MM.1S (cell line): Measurements from ENCODE around the gene C4BPB.

Source experiments
- DNase-seq: peaks from one replicate; pipeline ENCODE4 v3.0.0-alpha.2; 2015
- H2AFZ ChIP-seq: fragments of 300-600 bp; sonication (generic); 2 replicates; pipeline ENCODE4 v1.6.0; 2016; ENCODE audit warnings: antibody characterized with exemption, low read length
- H3F3A ChIP-seq: fragments of 300-600 bp; sonication (generic); 2 replicates; pipeline ENCODE4 v1.6.1; 2016; ENCODE audit warnings: mild to moderate bottlenecking, antibody characterized with exemption, low read length, moderate library complexity, mixed read lengths; ENCODE audit not compliant: insufficient read depth
- H3K27ac ChIP-seq: fragments of 300-600 bp; sonication (generic); 2 replicates; pipeline ENCODE4 v1.5.1; 2016; ENCODE audit warnings: mild to moderate bottlenecking, low read length
- H3K27me3 ChIP-seq: fragments of 300-600 bp; sonication (generic); replicated peaks from 2 replicates; pipeline ENCODE4 v1.6.0; 2016; ENCODE audit warnings: low read length; ENCODE audit not compliant: insufficient read depth
- H3K36me3 ChIP-seq: fragments of 300-600 bp; sonication (generic); replicated peaks from 2 replicates; pipeline ENCODE4 v1.6.1; 2016; ENCODE audit warnings: mild to moderate bottlenecking, low read length, mixed read lengths; ENCODE audit not compliant: insufficient read depth
- H3K4me1 ChIP-seq: fragments of 300-600 bp; sonication (generic); 2 replicates; pipeline ENCODE4 v1.6.1; 2016; ENCODE audit warnings: low read length, mixed read lengths
- H3K4me2 ChIP-seq: fragments of 300-600 bp; sonication (generic); 2 replicates; pipeline ENCODE4 v1.6.0; 2016; ENCODE audit warnings: low read depth, low read length
- H3K4me3 ChIP-seq: fragments of 300-600 bp; sonication (generic); 2 replicates; pipeline ENCODE4 v1.5.1; 2016; ENCODE audit warnings: low read length, mixed read lengths
- H3K79me2 ChIP-seq: fragments of 300-600 bp; sonication (generic); 2 replicates; pipeline ENCODE4 v1.6.1; 2016; ENCODE audit warnings: mixed run types, low read length, mixed read lengths
- H3K9ac ChIP-seq: fragments of 300-600 bp; sonication (generic); 2 replicates; pipeline ENCODE4 v1.6.1; 2016; ENCODE audit warnings: low read length, mixed read lengths
- H3K9me2 ChIP-seq: fragments of 300-600 bp; sonication (generic); replicated peaks from 2 replicates; pipeline ENCODE4 v1.6.1; 2016; ENCODE audit warnings: mild to moderate bottlenecking, low read length, mixed read lengths; ENCODE audit not compliant: insufficient read depth
- H3K9me3 ChIP-seq: fragments of 300-600 bp; sonication (generic); replicated peaks from 2 replicates; pipeline ENCODE4 v1.6.1; 2016; ENCODE audit warnings: mild to moderate bottlenecking, low read length, mixed read lengths; ENCODE audit not compliant: insufficient read depth
- H4K20me1 ChIP-seq: fragments of 300-600 bp; sonication (generic); 2 replicates; pipeline ENCODE4 v1.6.1; 2016; ENCODE audit warnings: mild to moderate bottlenecking, low read length, moderate library complexity, mixed read lengths; ENCODE audit not compliant: insufficient read depth
- EZH2 ChIP-seq: fragments of 300-600 bp; sonication (generic); optimal IDR thresholded peaks from 2 replicates; pipeline ENCODE3; 2017; ENCODE audit warnings: low read depth, mild to moderate bottlenecking, antibody characterized with exemption, low read length, mixed read lengths
- EZH2phosphoT487 ChIP-seq: fragments of 300-600 bp; sonication (generic); IDR thresholded peaks from 2 replicates; pipeline ENCODE4 v1.6.1; 2018; ENCODE audit warnings: antibody characterized with exemption, low read length
- TF ChIP-seq, protein P1 (sequence below): fragments of 300-600 bp; sonication (generic); IDR thresholded peaks from 2 replicates; pipeline ENCODE4 v1.5.1; 2016; ENCODE audit warnings: antibody characterized with exemption, low read length, mixed read lengths

The C4BPB gene

DNA sequence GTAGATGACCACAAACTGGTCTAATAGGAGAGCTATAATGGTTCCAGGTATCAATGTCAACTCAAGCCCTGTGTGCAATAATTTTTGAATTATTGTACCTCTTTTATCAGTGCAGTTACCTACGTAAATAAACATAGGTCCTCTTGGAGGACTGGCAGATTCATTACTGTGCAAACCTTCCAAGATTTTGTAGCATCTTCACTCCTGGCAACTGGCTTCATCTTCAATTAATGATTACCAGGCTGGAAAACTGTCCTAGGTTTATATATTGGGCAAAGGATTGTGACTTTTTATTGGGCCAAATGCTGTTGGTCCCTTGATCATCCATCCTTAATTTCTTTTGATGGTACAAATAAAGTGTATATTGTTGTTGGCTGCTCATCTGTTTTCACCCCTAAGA lies 51.0 kb downstream of the C4BPB start:
- TF ChIP-seq, protein P1, sequence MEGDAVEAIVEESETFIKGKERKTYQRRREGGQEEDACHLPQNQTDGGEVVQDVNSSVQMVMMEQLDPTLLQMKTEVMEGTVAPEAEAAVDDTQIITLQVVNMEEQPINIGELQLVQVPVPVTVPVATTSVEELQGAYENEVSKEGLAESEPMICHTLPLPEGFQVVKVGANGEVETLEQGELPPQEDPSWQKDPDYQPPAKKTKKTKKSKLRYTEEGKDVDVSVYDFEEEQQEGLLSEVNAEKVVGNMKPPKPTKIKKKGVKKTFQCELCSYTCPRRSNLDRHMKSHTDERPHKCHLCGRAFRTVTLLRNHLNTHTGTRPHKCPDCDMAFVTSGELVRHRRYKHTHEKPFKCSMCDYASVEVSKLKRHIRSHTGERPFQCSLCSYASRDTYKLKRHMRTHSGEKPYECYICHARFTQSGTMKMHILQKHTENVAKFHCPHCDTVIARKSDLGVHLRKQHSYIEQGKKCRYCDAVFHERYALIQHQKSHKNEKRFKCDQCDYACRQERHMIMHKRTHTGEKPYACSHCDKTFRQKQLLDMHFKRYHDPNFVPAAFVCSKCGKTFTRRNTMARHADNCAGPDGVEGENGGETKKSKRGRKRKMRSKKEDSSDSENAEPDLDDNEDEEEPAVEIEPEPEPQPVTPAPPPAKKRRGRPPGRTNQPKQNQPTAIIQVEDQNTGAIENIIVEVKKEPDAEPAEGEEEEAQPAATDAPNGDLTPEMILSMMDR = no peak
- no peak for TF ChIP-seq EZH2
- TF ChIP-seq EZH2phosphoT487 = no peak
- H3K9ac ChIP-seq = no peak overlapping the region
- DNase-seq = no peak
- no peaks in the 10 kb centered on the region for H3K79me2 ChIP-seq
- H3K27me3 ChIP-seq = no peaks in the 10 kb centered on the region
- H3K27ac ChIP-seq = no peak overlapping the region
- no peak overlapping the region for H3K4me2 ChIP-seq
- no peaks in the 10 kb centered on the region for H3K36me3 ChIP-seq
- H3K4me1 ChIP-seq = no peaks in the 10 kb centered on the region
- H2AFZ ChIP-seq = no peak overlapping the region
- H3K9me2 ChIP-seq = no peaks in the 10 kb centered on the region
- H3K4me3 ChIP-seq = no peak overlapping the region
- H3K9me3 ChIP-seq = no peaks in the 10 kb centered on the region
- no peaks in the 10 kb centered on the region for H3F3A ChIP-seq
- no peaks in the 10 kb centered on the region for H4K20me1 ChIP-seq

DNA sequence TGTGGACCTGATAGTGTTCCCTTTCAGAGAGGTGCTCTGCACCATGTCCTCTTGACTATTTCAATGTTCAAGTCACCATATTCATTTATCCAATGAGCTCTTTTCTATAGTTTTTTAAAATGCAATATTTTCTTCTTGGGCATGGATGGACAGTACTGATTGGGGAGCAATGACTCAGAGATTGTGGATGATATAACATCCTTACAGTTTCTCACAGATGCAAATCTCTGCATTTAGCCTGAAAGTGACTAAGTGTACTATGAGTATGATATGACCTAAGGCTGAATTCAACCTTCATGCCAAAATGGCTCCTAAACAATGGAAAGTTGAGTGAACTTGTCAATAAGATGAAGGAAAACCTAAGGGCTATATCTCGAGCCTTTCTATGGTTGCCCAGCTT lies 51.9 kb downstream of the C4BPB start:
- Histone ChIP-seq H3F3A (no peaks in the 10 kb centered on the region), H3K36me3 (no peaks in the 10 kb centered on the region), H3K9me3 (no peaks in the 10 kb centered on the region), H3K9me2 (no peaks in the 10 kb centered on the region), H3K79me2 (no peaks in the 10 kb centered on the region), H2AFZ (no peak overlapping the region), H4K20me1 (no peaks in the 10 kb centered on the region), H3K27me3 (no peaks in the 10 kb centered on the region), H3K27ac (no peak overlapping the region), H3K9ac (no peak overlapping the region), H3K4me3 (no peak overlapping the region), H3K4me1 (no peaks in the 10 kb centered on the region), H3K4me2 (no peak overlapping the region)
- no peak for DNase-seq
- TF ChIP-seq EZH2phosphoT487 = no peak

DNA sequence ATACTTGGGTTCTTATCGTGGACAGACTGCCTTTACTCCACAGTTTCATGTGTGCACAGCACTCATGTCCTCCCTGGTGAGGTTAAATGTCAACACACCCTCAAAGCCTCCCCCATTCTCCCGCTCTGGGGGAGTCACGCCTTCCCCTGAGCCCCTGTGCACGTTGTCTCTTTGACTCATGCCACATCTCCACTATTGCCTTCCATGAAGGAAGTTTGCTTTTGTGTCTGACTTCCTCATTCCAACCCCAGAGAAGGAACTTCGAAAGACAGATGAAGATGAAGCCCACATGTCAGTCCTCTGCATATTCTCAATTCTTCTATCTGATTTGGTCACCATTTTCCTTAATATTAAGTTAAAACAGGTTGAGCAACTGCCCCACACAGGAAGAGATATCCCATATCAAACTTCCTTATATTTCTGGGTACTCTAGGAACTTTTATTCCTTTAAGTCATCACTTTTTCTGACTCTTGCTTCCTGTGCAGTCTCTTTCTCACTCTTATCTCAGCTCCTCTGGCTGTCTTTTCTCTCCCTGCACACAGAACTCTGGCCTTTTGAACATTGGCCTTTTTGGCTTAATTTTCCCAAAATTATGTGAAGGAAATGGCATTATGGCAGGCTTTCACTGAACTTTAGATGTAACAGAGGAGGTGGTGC lies 56.9 kb downstream of the C4BPB start:
- no peak overlapping the region for H3K27ac ChIP-seq
- H4K20me1 ChIP-seq = no peaks in the 10 kb centered on the region
- DNase-seq = no peak
- H3F3A ChIP-seq = no peaks in the 10 kb centered on the region
- TF ChIP-seq EZH2 (no peak), EZH2phosphoT487 (no peak)
- TF ChIP-seq, protein P1 = no peak
- no peak overlapping the region for H3K4me2 ChIP-seq
- no peaks in the 10 kb centered on the region for H3K4me1 ChIP-seq
- no peaks in the 10 kb centered on the region for H3K79me2 ChIP-seq
- no peaks in the 10 kb centered on the region for H3K27me3 ChIP-seq
- no peak overlapping the region for H3K9ac ChIP-seq
- no peaks in the 10 kb centered on the region for H3K36me3 ChIP-seq
- no peaks in the 10 kb centered on the region for H3K9me3 ChIP-seq
- H2AFZ ChIP-seq = no peak overlapping the region
- no peaks in the 10 kb centered on the region for H3K9me2 ChIP-seq
- H3K4me3 ChIP-seq = no peak overlapping the region
